Daoy (cell line): ENCODE data around the gene DLX1. TPM values are rescaled to one million over a fixed set of nuclear protein-coding genes. Genes with fewer than 3 reads are reported as not detected.
"Not testable (repeated sequence)": the region's sequence is repeated elsewhere in the genome, so short reads cannot be mapped to it uniquely, and the experiment has no call there.

ENCODE experiments used
- DNase-seq: peaks from one replicate; pipeline ENCODE4 v3.0.0-alpha.2; 2015; ENCODE audit warnings: low read depth
- total RNA-seq: library from RNA; depleted of rRNA; stranded (reverse); fragments of >200 nt; shearing (Covaris generic); gene quantifications from 2 replicates; pipeline ENCODE4 v1.2.3, GENCODE V29; 2014

The DLX1 gene
- total RNA-seq, 1 experiment from 2014 or later, result 7.3 TPM

DNA sequence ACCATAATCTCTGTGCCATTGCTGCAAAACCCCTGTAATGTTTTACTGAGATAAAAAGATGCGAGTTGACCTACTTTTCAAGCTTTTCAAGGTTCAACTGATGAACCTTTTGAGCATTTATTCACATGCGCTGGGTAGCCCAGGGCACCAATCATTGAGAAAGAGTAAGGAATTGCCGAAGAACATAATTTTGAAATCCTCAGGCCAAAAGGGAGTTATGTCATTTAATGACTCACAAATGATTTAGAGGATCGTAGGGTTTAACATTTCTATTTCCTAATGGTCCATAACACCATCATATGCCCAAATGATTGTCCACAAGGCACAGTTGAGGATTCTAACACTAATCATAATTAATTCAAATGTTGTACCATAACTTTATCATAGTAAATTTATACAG is 20.2 kb upstream of the DLX1 start:
- DNase-seq, result no peak

DNA sequence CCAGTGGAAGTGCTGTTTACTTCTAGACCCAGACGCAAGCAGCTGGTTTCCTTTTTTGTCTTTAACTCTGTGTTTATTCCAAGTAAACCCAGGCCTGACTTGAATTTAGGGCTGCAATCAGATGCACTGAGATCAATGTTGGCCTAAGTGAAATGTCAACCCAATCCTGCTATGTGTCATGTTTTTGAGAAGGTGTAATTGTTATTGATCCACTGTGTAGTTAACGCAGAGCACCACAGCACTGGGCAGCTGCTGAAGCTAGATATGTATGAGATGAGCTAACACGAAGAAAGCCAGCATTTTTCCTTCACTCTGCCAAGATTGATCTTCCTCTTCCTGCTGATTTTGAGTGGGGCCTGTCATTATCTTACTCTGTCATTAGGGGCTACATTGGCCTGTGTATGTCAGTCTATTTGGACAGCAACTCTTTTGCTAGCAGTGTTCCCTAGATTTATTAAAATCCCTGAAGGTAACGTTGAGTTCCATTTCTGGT is 18.9 kb upstream of the DLX1 start:
- DNase-seq, result no peak

DNA sequence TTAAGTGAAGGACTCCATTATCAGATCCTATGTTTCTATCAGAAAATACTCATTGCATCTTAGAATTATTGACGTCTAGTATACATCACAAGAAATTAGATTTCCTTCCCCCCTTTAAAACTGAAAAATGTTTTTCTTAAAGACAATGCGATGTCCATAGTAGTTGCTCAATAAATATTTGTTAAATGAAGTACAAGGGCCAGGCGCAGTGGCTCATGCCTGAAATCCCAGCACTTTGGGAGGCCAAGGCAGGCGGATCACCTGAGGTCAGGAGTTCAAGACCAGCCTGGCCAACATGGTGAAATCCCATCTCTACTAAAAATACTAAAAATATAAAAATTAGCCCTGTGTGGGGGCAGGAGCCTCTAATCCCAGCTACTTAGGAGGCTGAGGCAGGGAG is 17.4 kb upstream of the DLX1 start:
- DNase-seq, result not testable (repeated sequence)

DNA sequence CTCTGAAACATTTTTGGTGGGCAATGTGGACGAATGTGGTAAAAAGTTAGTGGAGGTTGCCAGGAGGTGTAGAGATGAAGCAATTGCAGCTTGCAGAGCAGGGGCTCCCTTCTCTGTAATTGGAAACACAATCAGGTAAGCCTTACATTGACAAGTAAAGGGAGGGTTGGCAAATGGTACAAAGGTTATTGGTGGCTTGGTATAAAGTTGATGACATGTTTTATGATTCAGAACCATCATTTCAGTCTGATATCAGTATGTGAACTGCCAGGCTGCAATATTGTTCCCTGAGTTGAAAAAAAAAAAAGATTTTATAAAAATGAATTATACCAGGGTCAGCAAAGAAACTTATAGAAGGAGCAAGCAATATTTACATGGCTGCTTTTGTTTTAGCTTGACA is 14.4 kb upstream of the DLX1 start:
- no peak for DNase-seq

DNA sequence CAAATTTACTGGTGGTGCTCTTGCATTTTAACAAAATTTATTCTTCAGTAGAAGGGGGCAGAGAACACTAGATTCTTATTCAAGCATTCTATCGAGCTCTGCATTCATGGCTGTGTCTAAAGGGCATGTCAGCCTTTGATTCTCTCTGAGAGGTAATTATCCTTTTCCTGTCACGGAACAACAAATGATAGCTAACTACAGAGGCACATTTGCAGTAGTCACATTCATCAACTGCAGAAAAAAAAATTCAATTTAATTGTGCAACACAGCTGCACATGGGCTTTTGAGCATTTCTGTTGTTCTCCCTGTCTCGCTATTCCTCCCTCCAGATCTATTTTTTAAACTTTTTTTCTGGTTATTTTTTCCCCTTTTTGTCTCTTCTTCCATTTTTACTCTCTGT is 13.0 kb upstream of the DLX1 start:
- DNase-seq, result no peak

DNA sequence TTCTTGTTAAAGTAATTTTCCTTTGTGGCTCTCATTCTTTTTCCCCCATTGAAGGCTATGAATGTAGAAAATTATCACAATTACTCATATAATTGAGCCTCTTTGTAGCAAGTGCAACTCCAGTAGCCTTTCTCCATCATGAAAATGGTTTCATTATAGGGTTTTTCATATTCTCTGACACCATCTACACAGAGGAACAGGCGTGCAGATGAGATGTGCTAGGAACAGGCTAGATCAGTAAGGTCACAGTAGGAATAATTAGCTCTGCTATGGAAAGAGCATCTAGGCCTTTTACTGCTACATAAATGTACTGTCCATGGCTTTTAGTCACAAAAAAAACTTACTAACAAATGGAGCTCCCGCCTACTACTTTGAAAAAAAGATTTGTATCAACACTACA is 12.6 kb upstream of the DLX1 start:
- DNase-seq, result no peak

DNA sequence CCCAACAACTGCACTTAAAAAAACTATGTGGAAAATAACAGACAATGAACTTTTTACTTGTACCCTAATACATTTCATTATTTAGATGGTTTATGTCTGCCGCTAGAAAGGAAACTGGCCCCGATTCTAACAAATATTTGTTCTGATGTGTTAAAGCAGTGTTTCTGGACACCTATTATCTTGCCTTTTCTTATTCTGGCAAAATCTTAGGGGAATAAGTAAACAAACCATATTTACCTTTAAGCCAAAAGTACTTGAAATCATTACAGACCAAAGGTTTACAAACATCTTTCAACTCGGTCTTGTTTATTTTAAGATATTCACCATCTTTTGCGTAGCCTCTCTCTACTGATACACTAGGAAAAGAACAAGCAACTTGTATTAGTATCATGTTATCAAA is 11.8 kb upstream of the DLX1 start:
- no peak for DNase-seq

DNA sequence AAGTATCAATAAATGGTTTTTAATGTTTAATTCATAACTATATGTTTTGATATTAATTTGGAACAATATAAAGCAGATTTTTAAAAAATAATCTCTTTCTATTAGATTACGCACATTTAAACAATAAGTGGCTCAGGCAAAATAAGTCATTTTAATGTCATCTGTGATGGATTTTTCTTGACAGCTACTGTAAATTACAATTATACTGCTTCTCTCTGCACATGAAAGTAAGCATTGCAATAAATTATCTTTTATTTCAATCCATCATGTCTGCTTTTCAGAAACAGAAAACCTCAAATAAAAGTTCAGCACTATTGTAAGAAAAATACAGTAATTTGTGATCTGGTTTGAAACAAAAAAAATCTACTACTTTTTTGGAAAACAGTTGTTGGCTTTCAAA is 11.1 kb upstream of the DLX1 start:
- no peak for DNase-seq

DNA sequence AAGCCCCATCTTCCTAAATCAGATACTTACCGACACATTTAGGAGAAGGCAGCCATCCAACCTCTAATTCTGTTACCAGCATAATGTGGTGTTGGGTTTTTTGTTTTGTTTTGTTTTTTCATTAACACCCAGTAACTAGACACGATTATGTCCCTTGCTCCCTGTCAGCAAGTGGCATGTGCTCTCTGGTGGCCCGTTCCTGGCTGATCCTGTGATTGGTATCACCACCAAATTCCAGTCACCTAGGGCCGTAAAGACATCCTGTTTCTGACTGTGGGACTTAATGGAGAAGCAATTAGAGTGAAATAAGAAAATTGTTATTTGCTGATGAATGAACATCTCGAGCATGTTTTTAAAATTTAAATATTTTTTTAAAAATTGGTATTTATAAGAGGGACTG is 5.9 kb upstream of the DLX1 start:
- no peak for DNase-seq

DNA sequence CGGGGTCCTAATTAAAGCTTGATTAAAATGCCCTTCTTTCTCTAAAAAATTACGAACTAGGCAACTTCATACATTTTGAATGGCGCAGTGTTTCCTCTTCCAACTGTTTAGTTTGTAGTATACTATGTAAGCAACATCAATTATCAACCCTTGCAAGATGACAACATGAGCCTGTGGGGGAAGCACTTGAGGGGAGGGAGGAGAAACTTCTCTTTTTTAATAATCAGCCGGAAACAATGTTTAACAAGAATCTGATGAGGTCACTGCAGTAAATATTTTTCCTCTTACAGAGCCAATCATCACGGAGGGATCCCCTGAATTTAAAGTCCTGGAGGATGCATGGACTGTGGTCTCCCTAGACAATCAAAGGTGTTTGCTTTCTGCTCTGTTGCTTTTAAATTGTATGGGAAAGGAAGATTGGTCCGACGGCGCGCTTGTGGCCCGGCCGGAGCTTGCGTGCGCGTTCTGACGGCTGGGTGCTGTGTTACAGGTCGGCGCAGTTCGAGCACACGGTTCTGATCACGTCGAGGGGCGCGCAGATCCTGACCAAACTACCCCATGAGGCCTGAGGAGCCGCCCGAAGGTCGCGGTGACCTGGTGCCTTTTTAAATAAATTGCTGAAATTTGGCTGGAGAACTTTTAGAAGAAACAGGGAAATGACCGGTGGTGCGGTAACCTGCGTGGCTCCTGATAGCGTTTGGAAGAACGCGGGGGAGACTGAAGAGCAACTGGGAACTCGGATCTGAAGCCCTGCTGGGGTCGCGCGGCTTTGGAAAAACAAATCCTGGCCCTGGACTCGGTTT is 5.3 kb upstream of the DLX1 start:
- no peak for DNase-seq

DNA sequence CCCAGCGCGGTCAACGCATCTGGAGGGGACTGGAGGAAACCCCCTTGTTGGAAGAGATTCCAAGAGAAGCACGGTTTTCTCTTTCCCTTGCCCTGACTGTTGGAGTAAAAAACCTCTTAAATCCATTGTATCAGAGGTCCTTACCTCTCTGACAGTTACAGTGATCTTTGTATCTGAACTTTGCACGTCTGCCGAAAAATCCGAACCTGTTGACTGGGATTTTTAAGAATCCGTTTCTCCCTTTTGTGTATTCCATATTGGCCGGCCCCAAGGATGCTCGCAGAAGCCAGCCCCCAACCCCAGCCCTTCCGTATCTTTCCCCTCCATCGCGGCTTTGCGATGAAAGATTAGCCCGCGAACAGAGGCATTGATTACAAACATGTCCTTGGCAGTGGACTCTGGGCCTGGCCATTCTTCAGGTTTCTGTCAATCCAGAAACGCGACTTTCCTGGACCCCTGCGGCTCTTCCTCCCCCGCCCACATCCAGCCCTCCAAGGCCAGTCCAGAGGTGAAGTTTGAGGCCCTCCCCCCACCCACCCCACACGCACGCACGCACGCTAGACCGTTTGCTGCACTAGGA is 4.6 kb upstream of the DLX1 start:
- no peak for DNase-seq

DNA sequence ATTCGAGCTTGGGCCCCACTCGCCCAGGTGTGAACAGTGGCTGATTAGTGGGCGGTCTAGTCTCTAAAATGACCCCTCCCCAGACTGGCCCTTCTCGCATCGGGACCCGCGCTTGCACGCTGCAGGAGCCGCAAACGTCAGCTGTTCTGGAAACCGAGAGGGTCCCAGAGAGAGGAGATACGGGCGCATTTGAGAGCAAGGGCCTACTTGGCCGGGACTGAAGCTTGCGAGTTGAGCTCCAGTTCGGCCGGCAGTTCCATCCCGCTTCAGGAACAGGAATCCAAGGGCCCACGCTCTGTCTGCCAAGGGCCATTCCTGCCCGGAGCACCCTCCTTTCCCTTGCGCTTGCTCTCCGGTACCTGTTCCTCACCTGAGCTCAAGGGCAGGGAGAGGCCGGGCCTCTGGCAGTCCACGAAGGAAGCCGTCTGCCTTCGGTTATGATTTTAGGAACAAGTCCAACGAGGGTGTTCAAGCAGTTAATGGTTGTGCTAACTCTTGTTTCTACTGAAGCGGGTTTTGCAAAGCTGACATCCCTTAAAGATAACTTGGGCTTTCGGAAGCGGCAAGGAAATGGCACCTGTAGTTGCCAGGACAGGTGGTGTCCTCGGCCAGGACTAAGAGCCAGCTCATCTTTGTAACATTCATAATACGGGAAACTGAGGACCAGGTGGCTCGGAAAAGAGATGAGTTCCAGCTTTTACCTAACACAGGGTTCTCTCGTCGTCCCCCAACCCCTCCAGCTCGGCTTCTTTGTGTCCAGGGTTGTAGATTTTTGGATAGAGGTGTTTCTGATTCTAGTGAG is 3.9 kb upstream of the DLX1 start:
- DNase-seq, result no peak

DNA sequence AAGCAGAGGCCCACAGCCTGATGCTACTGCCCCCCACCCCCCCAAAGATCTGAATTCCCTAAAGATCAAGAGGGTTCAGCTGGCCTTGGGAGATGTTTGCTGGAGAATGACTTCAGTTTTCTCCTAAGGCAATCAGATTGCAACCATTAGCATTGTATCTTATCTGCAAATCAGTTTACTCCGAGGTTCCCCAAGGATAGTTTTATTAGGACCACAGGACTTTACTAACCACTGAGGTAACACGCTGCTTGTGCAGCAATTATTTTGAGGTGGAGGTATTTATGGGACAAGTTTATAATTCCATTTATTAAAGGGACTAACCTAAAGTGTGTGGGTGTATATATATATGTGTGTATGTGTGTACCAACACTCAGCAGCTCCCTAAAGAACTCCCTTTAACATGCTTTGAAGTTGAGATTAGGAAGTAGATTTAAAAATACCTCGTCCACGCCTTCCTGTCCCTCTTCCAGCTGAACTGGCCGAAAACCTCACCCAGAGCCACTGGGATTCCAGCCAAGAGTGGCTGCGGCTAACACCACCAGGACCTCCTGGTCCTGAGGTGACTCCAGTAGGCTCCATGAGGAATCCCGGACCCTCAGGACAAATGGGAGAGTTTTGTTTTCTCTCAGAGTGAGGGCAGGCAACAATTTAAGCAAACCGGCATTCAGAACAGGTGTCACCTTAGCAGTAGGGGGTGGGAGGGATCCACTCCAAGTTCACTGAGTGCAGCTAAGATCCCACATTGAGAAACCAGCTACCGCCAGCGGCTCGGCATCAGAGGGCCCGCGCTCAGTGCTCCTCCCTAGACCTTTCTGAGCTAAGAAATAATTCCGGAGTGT is 3.0 kb upstream of the DLX1 start:
- DNase-seq, result no peak

DNA sequence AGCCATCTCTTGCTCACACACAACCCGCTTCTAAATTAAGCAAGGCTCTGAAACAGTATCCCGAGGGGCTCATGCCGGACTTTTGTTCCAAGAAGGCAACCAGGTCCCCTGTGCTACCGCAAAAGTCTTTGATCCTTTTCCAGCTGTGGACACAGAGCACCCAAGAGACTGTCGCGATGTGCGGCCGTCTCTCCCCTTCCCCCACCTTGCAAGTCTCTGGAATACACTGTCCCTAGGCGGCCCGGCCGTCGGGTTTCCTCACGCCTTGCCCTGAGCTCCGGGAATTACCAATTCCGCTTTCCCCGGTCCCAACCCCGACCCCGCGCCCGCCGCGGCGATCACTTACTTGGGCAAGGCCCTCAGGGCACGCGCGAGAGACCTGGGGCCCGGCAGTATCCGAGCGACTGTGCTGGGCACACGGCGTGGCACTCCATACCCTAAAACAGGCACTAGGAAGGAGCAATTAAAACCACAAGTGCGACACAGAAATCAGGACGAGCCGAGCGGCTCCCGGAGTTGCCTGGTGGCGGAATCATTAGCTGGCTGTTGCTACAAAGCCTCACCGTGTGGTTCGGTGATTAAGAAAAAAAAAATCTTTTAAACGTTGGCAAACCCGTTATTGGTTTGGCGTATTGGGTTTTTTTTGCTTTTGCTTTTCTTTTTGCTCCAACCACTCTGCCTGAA is 2.2 kb upstream of the DLX1 start:
- no peak for DNase-seq

DNA sequence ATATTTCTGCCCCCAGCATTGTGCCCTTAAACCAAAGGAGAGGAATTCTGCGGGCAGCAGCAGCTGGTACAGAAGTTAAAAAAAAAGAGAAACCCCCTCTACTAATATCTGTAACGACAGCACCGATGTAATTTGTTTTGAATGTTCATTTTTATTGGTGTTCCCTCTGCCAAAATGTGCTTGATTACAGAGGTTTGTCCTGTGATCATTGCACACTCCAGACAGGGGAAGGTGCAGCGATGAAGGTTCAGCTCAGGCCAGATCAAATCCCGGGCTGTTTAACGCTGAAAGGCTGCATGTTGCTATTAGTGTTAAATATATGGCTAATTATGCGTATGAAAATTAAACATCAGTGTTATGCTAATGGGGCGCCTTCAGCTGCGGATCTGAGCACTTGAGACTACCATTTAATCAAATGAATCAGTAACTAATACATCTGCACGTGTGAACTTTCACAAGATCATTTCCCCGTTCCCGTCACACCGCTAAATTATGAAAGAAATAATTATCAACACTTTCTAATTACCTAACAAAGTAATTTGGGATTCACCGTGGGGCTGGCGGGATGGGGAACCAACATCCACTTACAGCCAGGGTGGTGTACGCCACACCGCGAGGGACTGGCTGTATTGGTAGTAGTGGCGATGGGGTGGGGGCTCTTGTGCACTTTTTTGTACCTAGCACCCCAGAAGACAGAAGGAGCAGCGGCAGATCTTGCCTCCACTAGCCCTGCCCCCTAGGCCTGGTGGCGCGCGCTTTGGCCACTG is 1.5 kb upstream of the DLX1 start:
- no peak for DNase-seq

DNA sequence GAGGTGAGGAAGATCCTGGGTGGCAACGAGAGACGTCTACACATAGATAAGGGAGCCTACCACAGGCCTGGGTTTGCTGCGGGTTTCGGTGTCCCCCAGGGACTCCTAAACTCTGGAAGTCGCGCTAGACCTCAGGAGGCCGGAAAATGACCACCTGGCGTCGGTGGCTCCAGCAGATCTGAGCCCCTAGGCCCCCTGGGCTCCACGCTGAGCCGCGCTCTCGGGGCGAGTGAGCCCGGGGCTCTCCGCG is 987 bp upstream of the DLX1 start:
- no peak for DNase-seq

DNA sequence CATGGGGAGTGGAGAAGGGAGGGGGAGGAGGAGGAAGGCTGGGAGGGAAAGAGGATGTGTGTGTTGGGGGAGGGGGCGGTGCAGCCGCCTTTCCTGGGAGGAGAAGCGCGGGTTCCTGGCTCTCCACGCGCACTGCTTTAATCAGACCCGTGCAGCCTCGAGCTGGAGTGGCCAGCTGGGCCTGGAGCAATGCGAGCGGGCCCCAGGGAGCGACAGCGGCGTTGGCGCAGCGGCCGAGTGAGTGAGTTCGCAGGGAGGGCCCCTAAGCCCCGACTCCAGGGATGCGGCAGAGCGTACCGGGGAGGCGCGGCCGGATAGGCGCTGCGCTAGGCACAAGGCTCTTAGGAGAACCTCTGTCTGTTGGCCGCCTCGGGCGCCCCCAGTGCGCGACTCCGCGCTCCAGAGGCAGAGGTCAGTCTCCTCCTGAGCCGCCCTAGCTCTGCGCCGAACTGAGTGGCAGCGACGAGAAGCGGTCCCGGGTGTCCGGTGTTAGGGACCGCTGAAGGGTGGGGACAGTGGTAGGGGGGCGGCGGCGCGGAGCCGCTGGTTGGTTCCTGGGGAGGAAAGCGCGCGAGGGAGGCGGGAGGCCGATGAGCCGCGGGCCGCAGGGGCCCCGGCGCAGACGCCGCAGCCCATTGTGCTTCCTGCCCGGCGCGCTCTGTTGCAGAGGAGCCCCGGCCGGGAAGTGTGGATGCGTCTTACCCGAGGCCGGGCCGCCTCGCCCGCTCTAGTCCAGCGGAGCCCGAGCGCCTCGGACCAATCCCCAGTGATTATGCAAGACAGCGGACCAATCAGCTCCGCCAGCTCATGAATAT is 455 bp upstream of the DLX1 start:
- peak; percentile 97 for DNase-seq

DNA sequence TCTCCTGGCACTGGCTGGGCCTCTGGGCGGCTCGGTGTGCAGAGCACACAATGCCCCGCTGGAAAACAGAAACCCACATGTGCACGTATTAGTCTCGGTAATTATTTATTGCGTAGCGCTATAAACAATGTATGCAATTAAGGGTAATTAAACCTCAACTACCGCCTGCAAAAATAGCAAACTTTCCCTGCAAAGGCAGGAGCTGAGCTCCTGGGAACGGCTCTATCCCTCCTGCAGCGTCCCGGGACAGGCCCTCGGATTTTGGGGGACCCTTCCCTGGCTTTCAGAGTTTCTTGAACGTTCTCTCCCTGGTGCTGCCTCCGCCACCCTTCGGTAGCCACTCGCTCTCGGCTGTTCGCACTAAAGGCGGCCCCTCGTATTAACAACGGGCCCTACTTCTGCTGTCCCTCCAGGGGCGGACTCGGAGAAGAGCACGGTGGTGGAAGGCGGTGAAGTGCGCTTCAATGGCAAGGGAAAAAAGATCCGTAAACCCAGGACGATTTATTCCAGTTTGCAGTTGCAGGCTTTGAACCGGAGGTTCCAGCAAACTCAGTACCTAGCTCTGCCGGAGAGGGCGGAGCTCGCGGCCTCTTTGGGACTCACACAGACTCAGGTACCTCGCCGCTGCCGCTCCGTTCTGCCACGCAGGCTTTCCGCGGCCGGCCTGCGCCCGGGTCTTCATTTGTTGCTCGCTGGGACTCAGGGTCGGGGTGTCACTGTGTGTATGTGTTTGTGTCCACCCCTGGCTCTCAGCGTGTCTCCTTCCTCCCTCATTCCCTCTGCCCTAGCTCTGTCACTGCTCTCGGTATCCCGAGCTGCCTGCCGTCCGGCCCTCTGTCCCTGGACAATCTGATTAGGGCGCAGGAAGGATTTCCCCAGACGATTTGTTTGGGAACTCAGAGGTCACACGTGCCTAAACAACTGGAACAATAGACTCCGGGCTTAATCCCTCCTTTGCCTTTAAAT is 1.2 kb downstream of the DLX1 start:
- DNase-seq, result no peak
